Pancreas (tissue), 10 donors: ENCODE measurements around the gene SLC40A1. TPM values are rescaled to one million over a fixed set of nuclear protein-coding genes. Genes with fewer than 3 reads are reported as not detected.
"Not testable (repeated sequence)": the region's sequence is repeated elsewhere in the genome, so short reads cannot be mapped to it uniquely, and the experiment has no call there.

Source experiments
- ATAC-seq, 4 donors: fragments of 200-7000 bp; cut with Tn5 transposase; one replicate each; pipeline versions ENCODE4 v1.8.0 to v1.9.1; 2020; ENCODE audit warnings: mild to moderate bottlenecking in 4 of 4, moderate library complexity in 4 of 4
- DNase-seq, 6 donors: peaks; one replicate each; pipeline ENCODE4 v3.0.0-alpha.2; 2020
- FAIRE-seq: peaks from 2 replicates; lab custom pipeline; 2012; peaks lifted over from hg19 to GRCh38; lab: Jason Lieb, UNC
- H3K27ac ChIP-seq, 4 donors: fragments of 200-600 bp; sonication (generic); 1 replicate in 3 of 4; 2 replicates in 1 of 4; pipeline versions ENCODE4 v1.5.0 to v1.8.0; 2020
- H3K27me3 ChIP-seq, 4 donors: fragments of 200-600 bp; one replicate each; pipeline ENCODE4 v1.8.0; 2021
- H3K36me3 ChIP-seq, 3 donors: fragments of 200-600 bp; sonication (generic) in 1 of 3; one replicate each; pipeline versions ENCODE4 v1.5.0 to v1.8.0; 2020 to 2021
- H3K4me1 ChIP-seq, 3 donors: fragments of 200-600 bp; one replicate each; pipeline ENCODE4 v1.8.0; 2021
- H3K4me3 ChIP-seq, 4 donors: fragments of 200-600 bp; sonication (generic) in 2 of 4; one replicate each; pipeline versions ENCODE4 v1.5.0 to v1.8.0; 2020 to 2021
- H3K9me3 ChIP-seq, 4 donors: fragments of 200-600 bp; one replicate each; pipeline ENCODE4 v1.8.0; 2021
- CTCF ChIP-seq, 4 donors: fragments of 200-600 bp; sonication (generic) in 3 of 4; IDR thresholded peaks; one replicate each; pipeline versions ENCODE4 v1.5.0 to v1.8.0; 2021; ENCODE audit warnings: antibody characterized with exemption in 4 of 4
- WGBS, 2 donors: extraction: QIAGEN DNeasy Blood & Tissue Kit; methylation state at CpG; one replicate each; pipeline ENCODE4 v1.1.7; 2013; 5-methylcytosine and 5-hydroxymethylcytosine counted together
- intact Hi-C, 3 donors: fragments of 100-400 bp; cut with DNase I; formaldehyde crosslinking; loops; one replicate each; pipeline versions ENCODE4 v1.11.1 to v1.14.2; 2022
- polyA plus RNA-seq, 2 donors: library from polyadenylated mRNA; stranded (reverse); fragments of 200-250 nt; gene quantifications; one replicate each; pipeline ENCODE4 v1.2.3, GENCODE V29; 2013
- total RNA-seq, 6 donors: library from RNA; stranded (reverse); fragmentation: NEBNext Ultra II Directional in 4 of 6; extraction: Animal tissue kit (Norgen Biotek cat#: 25700) in 4 of 6; gene quantifications; one replicate each; pipeline versions ENCODE4 v1.2.1 to v1.2.4, GENCODE V29; 2021 to 2023
- donor health status: healthy with polysubstance abuse.
- donor health status: DM: no; HTN: no; CAD: no; lungs with moderate emphysema.
- donor health status: DM: no; HTN: no; CAD: no.
- donor health status: control.
- donor health status: control.
- donor health status: Bipolar disorder and iron deficiency.
- donor health status: DM: yes; HTN: yes; CAD: no.
- donor health status: DM: no; HTN: no; CAD: no.
- donor health status: DM: no; HTN: no; CAD: no.
- donor health status: DM: yes; HTN: yes; CAD: no.

Gene SLC40A1
- total and polyA plus RNA-seq, 8 donors: 14.0 to 65.8 (median 40.4) TPM

GRCh38 chr2:189609423-189609816, 28.8 kb upstream of the SLC40A1 start:
- H3K4me3 ChIP-seq: no peak overlapping the region
- no peaks in the 10 kb centered on the region for H3K9me3 ChIP-seq
- intact Hi-C loops: no loop called here
- TF ChIP-seq CTCF (IDR thresholded peaks at IDR 0.05): no peak
- DNase-seq (no peak), ATAC-seq (peak in 1 of 4 donors; percentile 9), FAIRE-seq (no peak)
- peaks cover 0 to 13% (median 5%) of the 10 kb centered on the region in 3 donors for H3K4me1 ChIP-seq
- no peaks in the 10 kb centered on the region for H3K36me3 ChIP-seq
- no peak overlapping the region for H3K27ac ChIP-seq
- no peaks in the 10 kb centered on the region for H3K27me3 ChIP-seq
- 82 to 83% methylated on average over 4 of the region's 4 CpGs for WGBS, 2 donors

GRCh38 chr2:189608795-189609422, 28.3 kb upstream of the SLC40A1 start:
- 68 to 78% methylated on average over 2 of the region's 2 CpGs for WGBS, 2 donors
- peaks cover 0 to 13% (median 5%) of the 10 kb centered on the region in 3 donors for H3K4me1 ChIP-seq
- no peak for ATAC-seq
- H3K9me3 ChIP-seq: no peaks in the 10 kb centered on the region
- no peak overlapping the region for H3K4me3 ChIP-seq
- intact Hi-C loops: no loop called here
- no peak for FAIRE-seq
- TF ChIP-seq CTCF (IDR thresholded peaks at IDR 0.05): no peak
- H3K36me3 ChIP-seq: no peaks in the 10 kb centered on the region
- H3K27ac ChIP-seq: no peak overlapping the region
- no peaks in the 10 kb centered on the region for H3K27me3 ChIP-seq
- DNase-seq: no peak

- Histone ChIP-seq H3K4me3 (no peak overlapping the region), H3K9me3 (no peaks in the 10 kb centered on the region), H3K27me3 (no peaks in the 10 kb centered on the region), H3K36me3 (no peaks in the 10 kb centered on the region), H3K4me1 (peaks cover 0 to 6% (median 0%) of the 10 kb centered on the region in 3 donors), H3K27ac (no peak overlapping the region)
- intact Hi-C loops: no loop called here
- no peak for DNase-seq
- 73 to 80% methylated on average over 4 of the region's 4 CpGs for WGBS, 2 donors
- FAIRE-seq: no peak
- no peak for ATAC-seq
- TF ChIP-seq CTCF (IDR thresholded peaks at IDR 0.05): no peak
Observed at GRCh38 chr2:189608170-189608569, 27.6 kb upstream of the SLC40A1 start.

GRCh38 chr2:189602233-189602632, 21.6 kb upstream of the SLC40A1 start:
- ATAC-seq (peak in 1 of 4 donors; percentile 57), FAIRE-seq (no peak), DNase-seq (no peak)
- no peak for TF ChIP-seq CTCF (IDR thresholded peaks at IDR 0.05)
- intact Hi-C loops: no loop called here
- H3K27me3 ChIP-seq: no peaks in the 10 kb centered on the region
- no peak overlapping the region for H3K27ac ChIP-seq
- no peaks in the 10 kb centered on the region for H3K9me3 ChIP-seq
- no peaks in the 10 kb centered on the region for H3K4me1 ChIP-seq
- H3K36me3 ChIP-seq: no peaks in the 10 kb centered on the region
- H3K4me3 ChIP-seq: no peak overlapping the region
- WGBS, 2 donors: 76 to 84% methylated on average over 4 of the region's 4 CpGs

- H3K36me3 ChIP-seq, H3K27me3 ChIP-seq, H3K9me3 ChIP-seq, FAIRE-seq, H3K4me1 ChIP-seq, intact Hi-C loops, DNase-seq, H3K4me3 ChIP-seq, ATAC-seq, H3K27ac ChIP-seq: not testable (repeated sequence)
- WGBS, 2 donors: 90 to 97% methylated on average over 2 of the region's 2 CpGs
Observed at GRCh38 chr2:189601652-189602051, 21.1 kb upstream of the SLC40A1 start.
